Measurements from ENCODE around the gene STAT5A. TPM values are rescaled to one million over a fixed set of nuclear protein-coding genes. Genes with fewer than 3 reads are reported as not detected.

Gene STAT5A
- total RNA-seq, 1 experiment from 2014 or later: 6.4 TPM

DNA sequence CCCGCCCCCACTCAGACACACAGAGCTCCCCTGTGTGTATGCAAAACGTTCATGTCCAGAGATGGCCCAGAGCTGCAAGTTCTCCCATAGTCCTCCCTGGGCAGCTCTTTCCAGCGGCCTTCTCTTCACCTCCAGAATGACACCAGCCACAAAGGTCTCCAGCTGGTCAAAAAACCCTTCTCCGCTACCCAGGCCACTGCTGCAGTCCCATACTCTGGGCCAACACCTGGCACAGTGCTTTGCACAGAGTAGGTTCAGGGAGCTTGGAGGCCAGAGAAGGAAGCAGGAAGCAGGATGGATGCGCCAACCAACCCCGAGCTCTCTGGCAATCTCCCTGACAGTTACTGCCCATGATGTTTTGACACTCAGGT is 11.0 kb upstream of the STAT5A start:
- H2BK5ac ChIP-seq (ENCODE audit: insufficient read length, low read length): no peak overlapping the region
- Mint-ChIP-seq H3K27ac (no peak overlapping the region; a peak in 1 of 7 replicates), H3K4me3 (peak overlapping the region; percentile 78 to 90), H3K9me3 (no peaks in the 10 kb centered on the region; a peak in 1 of 5 replicates), H3K27me3 (ENCODE audit: low read depth) (peaks cover 4% of the 10 kb centered on the region), H3K36me3 (ENCODE audit: insufficient read depth in 1 of 3, low read depth in 3 of 3) (no peaks in the 10 kb centered on the region; a peak in 2 of 7 replicates), H3K4me1 (peaks cover 45 to 46% of the 10 kb centered on the region in 2 experiments)
- no peak for DNase-seq
- H3K27ac ChIP-seq (ENCODE audit: insufficient read length, low read depth, low read length): no peak overlapping the region
- H3K14ac ChIP-seq (ENCODE audit: insufficient read depth, low read length): no peak overlapping the region
- no CpG with 5 or more reads among the region's 6 CpGs for WGBS (ENCODE audit: extremely low coverage, insufficient read length, low lambda C conversion rate)
- H4K8ac ChIP-seq (replicated peaks; ENCODE audit: insufficient read length, low read depth, low read length): no peak overlapping the region
- H3K23ac ChIP-seq (ENCODE audit: insufficient read length, low read depth, low read length): no peak overlapping the region
- H3K56ac ChIP-seq (ENCODE audit: insufficient read length, low read depth, low read length): no peak overlapping the region
- H2BK20ac ChIP-seq (ENCODE audit: low read depth, low read length, poor library complexity, severe bottlenecking): no peak overlapping the region
- H2AK5ac ChIP-seq (ENCODE audit: insufficient read length, low read length): no peak overlapping the region
- no peak overlapping the region for H2BK12ac ChIP-seq (ENCODE audit: insufficient read length, low read depth, low read length)
- H2BK15ac ChIP-seq (ENCODE audit: low read depth, low read length): no peak overlapping the region
- no peak overlapping the region for H3T11ph ChIP-seq (ENCODE audit: low read length)
- H3K27me3 ChIP-seq (ENCODE audit: insufficient read depth, low read length): no peaks in the 10 kb centered on the region
- H2AFZ ChIP-seq (ENCODE audit: low read length): no peak overlapping the region
- H3K23me2 ChIP-seq (ENCODE audit: insufficient read length, low read depth, low read length, poor library complexity, severe bottlenecking): peaks cover 12% of the 10 kb centered on the region
- H3K9ac ChIP-seq (ENCODE audit: extremely low read depth, insufficient read length, low read length): no peak overlapping the region
- no peaks in the 10 kb centered on the region for H3K9me3 ChIP-seq (ENCODE audit: control insufficient read depth, low read depth, low read length)
- H3K79me1 ChIP-seq (ENCODE audit: insufficient read depth, low read depth, low read length, poor library complexity, severe bottlenecking): no peaks in the 10 kb centered on the region
- no peak overlapping the region for H4K91ac ChIP-seq (ENCODE audit: insufficient read length, low read depth, low read length)
- no peak overlapping the region for H3K18ac ChIP-seq (ENCODE audit: insufficient read length, low read depth, low read length)
- TF ChIP-seq, protein P1, sequence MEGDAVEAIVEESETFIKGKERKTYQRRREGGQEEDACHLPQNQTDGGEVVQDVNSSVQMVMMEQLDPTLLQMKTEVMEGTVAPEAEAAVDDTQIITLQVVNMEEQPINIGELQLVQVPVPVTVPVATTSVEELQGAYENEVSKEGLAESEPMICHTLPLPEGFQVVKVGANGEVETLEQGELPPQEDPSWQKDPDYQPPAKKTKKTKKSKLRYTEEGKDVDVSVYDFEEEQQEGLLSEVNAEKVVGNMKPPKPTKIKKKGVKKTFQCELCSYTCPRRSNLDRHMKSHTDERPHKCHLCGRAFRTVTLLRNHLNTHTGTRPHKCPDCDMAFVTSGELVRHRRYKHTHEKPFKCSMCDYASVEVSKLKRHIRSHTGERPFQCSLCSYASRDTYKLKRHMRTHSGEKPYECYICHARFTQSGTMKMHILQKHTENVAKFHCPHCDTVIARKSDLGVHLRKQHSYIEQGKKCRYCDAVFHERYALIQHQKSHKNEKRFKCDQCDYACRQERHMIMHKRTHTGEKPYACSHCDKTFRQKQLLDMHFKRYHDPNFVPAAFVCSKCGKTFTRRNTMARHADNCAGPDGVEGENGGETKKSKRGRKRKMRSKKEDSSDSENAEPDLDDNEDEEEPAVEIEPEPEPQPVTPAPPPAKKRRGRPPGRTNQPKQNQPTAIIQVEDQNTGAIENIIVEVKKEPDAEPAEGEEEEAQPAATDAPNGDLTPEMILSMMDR (conservative IDR thresholded peaks at IDR 0.05): no peak
- H3K4me1 ChIP-seq (ENCODE audit: insufficient read depth, low read length): peaks cover 6% of the 10 kb centered on the region
- peak overlapping the region; percentile 65 for H3K4me2 ChIP-seq (ENCODE audit: insufficient read depth, insufficient read length, low read length)
- peaks cover 2% of the 10 kb centered on the region; the same call in 1 of the 2 replicates for H3K79me2 ChIP-seq (ENCODE audit: insufficient read depth, low read length)
- H3K4ac ChIP-seq (ENCODE audit: low read depth, low read length): no peak overlapping the region
- H4K20me1 ChIP-seq (ENCODE audit: control insufficient read depth, insufficient read depth, insufficient read length): no peaks in the 10 kb centered on the region
- H2BK120ac ChIP-seq (ENCODE audit: low read depth, low read length, poor library complexity, severe bottlenecking): no peak overlapping the region
- H4K5ac ChIP-seq (ENCODE audit: insufficient read length, low read depth, low read length): no peak overlapping the region
